Measurements from ENCODE around the gene ARHGEF1. TPM values are rescaled to one million over a fixed set of nuclear protein-coding genes. Genes with fewer than 3 reads are reported as not detected.

Gene ARHGEF1
- polyA plus RNA-seq, 1 experiment = 19.5 TPM

GRCh38 chr19:41868120-41868988, 14.6 kb upstream of the ARHGEF1 start:
- TF ChIP-seq, protein P1, sequence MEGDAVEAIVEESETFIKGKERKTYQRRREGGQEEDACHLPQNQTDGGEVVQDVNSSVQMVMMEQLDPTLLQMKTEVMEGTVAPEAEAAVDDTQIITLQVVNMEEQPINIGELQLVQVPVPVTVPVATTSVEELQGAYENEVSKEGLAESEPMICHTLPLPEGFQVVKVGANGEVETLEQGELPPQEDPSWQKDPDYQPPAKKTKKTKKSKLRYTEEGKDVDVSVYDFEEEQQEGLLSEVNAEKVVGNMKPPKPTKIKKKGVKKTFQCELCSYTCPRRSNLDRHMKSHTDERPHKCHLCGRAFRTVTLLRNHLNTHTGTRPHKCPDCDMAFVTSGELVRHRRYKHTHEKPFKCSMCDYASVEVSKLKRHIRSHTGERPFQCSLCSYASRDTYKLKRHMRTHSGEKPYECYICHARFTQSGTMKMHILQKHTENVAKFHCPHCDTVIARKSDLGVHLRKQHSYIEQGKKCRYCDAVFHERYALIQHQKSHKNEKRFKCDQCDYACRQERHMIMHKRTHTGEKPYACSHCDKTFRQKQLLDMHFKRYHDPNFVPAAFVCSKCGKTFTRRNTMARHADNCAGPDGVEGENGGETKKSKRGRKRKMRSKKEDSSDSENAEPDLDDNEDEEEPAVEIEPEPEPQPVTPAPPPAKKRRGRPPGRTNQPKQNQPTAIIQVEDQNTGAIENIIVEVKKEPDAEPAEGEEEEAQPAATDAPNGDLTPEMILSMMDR (IDR thresholded peaks at IDR 0.05; ENCODE audit: low read depth, low read length) = no peak
- DNase-seq (ENCODE audit: low read depth, low spot score) = no peak
- ChIA-PET CTCF (no interaction called here), POLR2A (interaction anchor here (1.7 kb wide), 1 partner anchor 8 kb away, joined by 6 read pairs; the partner anchor contains the start of gene RPS19)
- Histone ChIP-seq H3K27me3 (ENCODE audit: control insufficient read depth, insufficient read depth, low read length) (no peaks in the 10 kb centered on the region), H3K4me3 (ENCODE audit: low read depth, low read length) (no peak overlapping the region), H3K9me3 (ENCODE audit: control insufficient read depth, insufficient read depth, low read length) (no peaks in the 10 kb centered on the region), H3K27ac (ENCODE audit: low read depth, low read length) (no peak overlapping the region)

GRCh38 chr19:41868989-41869300, 14.0 kb upstream of the ARHGEF1 start:
- CTCF ChIA-PET = no interaction called here
- POLR2A ChIA-PET = interaction anchor here (1.7 kb wide), 1 partner anchor 9 kb away, joined by 6 read pairs; the partner anchor contains the start of gene RPS19
- H3K4me3 ChIP-seq (ENCODE audit: low read depth, low read length) = no peak overlapping the region
- TF ChIP-seq, protein P1 (IDR thresholded peaks at IDR 0.05; ENCODE audit: low read depth, low read length) = no peak
- H3K27ac ChIP-seq (ENCODE audit: low read depth, low read length) = peak overlapping the region; percentile 21
- DNase-seq (ENCODE audit: low read depth, low spot score) = no peak
- no peaks in the 10 kb centered on the region for H3K27me3 ChIP-seq (ENCODE audit: control insufficient read depth, insufficient read depth, low read length)
- H3K9me3 ChIP-seq (ENCODE audit: control insufficient read depth, insufficient read depth, low read length) = no peaks in the 10 kb centered on the region

GRCh38 chr19:41869374-41869955, 13.5 kb upstream of the ARHGEF1 start:
- TF ChIP-seq, protein P1 (IDR thresholded peaks at IDR 0.05; ENCODE audit: low read depth, low read length) = no peak
- ChIA-PET CTCF (no interaction called here), POLR2A (interaction anchor here (1.2 to 1.8 kb wide), 3 partner anchors 9 to 14 kb away, joined by 3 to 6 read pairs (median 6); partner anchors contain the start of gene RPS19)
- Histone ChIP-seq H3K9me3 (ENCODE audit: control insufficient read depth, insufficient read depth, low read length) (no peaks in the 10 kb centered on the region), H3K4me3 (ENCODE audit: low read depth, low read length) (no peak overlapping the region), H3K27me3 (ENCODE audit: control insufficient read depth, insufficient read depth, low read length) (no peaks in the 10 kb centered on the region), H3K27ac (ENCODE audit: low read depth, low read length) (peak overlapping the region; percentile 11)
- DNase-seq (ENCODE audit: low read depth, low spot score) = no peak

- ChIA-PET POLR2A (interaction anchor here (0.6 to 1.8 kb wide), 6 partner anchors 10 to 462 kb away, joined by 3 to 6 read pairs (median 3); partner anchors contain the start of gene RPS19), CTCF (interaction anchor here (0.8 kb wide), 1 partner anchor 64 kb away, joined by 3 read pairs; no protein-coding TSS in a partner anchor)
- no peak overlapping the region for H3K4me3 ChIP-seq (ENCODE audit: low read depth, low read length)
- DNase-seq (ENCODE audit: low read depth, low spot score) = no peak
- TF ChIP-seq, protein P1 (IDR thresholded peaks at IDR 0.05; ENCODE audit: low read depth, low read length) = no peak
- no peaks in the 10 kb centered on the region for H3K9me3 ChIP-seq (ENCODE audit: control insufficient read depth, insufficient read depth, low read length)
- no peaks in the 10 kb centered on the region for H3K27me3 ChIP-seq (ENCODE audit: control insufficient read depth, insufficient read depth, low read length)
- H3K27ac ChIP-seq (ENCODE audit: low read depth, low read length) = no peak overlapping the region
Measured at GRCh38 chr19:41870401-41870873, 12.5 kb upstream of the ARHGEF1 start.
